ENCODE measurements around the gene HPGD. TPM values are rescaled to one million over a fixed set of nuclear protein-coding genes. Genes with fewer than 3 reads are reported as not detected.

Gene HPGD
- total and polyA plus RNA-seq, 7 experiments from 2014 or later, result 2.5 to 13.5 (median 6.3) TPM

GRCh38 chr4:174554231-174554728, 32.0 kb upstream of the HPGD start:
- Mint-ChIP-seq H3K27me3 (no peaks in the 10 kb centered on the region), H3K36me3 (no peaks in the 10 kb centered on the region), H3K4me1 (no peaks in the 10 kb centered on the region), H3K4me3 (no peak overlapping the region), H3K9me3 (peaks cover 0 to 5% (median 0%) of the 10 kb centered on the region in 11 donors), H3K27ac (no peak overlapping the region)
- Histone ChIP-seq H3K4me3 (ENCODE audit: low read length) (no peak overlapping the region), H3K27ac (ENCODE audit: low read depth, low read length) (no peak overlapping the region), H3K9me3 (ENCODE audit: control insufficient read depth in 2 of 3, low read length in 3 of 3) (no peaks in the 10 kb centered on the region), H3K36me3 (ENCODE audit: control insufficient read depth in 2 of 3, insufficient read depth in 3 of 3, low read length in 3 of 3) (no peaks in the 10 kb centered on the region), H3K4me1 (ENCODE audit: control insufficient read depth in 2 of 2, insufficient read depth in 2 of 2, low read length in 2 of 2) (no peaks in the 10 kb centered on the region), H3K27me3 (ENCODE audit: control insufficient read depth in 2 of 2, insufficient read depth in 2 of 2, low read length in 2 of 2) (no peaks in the 10 kb centered on the region)
- CTCF ChIA-PET, result no interaction called here
- ATAC-seq (no peak), DNase-seq (no peak)
- intact Hi-C loops (cut with micrococcal nuclease), result no loop called here
- POLR2A ChIA-PET, result no interaction called here

- Histone ChIP-seq H3K27me3 (ENCODE audit: control insufficient read depth in 2 of 2, insufficient read depth in 2 of 2, low read length in 2 of 2) (no peaks in the 10 kb centered on the region), H3K36me3 (ENCODE audit: control insufficient read depth in 2 of 3, insufficient read depth in 3 of 3, low read length in 3 of 3) (no peaks in the 10 kb centered on the region), H3K27ac (ENCODE audit: low read depth, low read length) (no peak overlapping the region), H3K4me3 (ENCODE audit: low read length) (no peak overlapping the region), H3K4me1 (ENCODE audit: control insufficient read depth in 2 of 2, insufficient read depth in 2 of 2, low read length in 2 of 2) (no peaks in the 10 kb centered on the region), H3K9me3 (ENCODE audit: control insufficient read depth in 2 of 3, low read length in 3 of 3) (no peaks in the 10 kb centered on the region)
- intact Hi-C loops (cut with micrococcal nuclease), result no loop called here
- no peak for ATAC-seq
- ChIA-PET POLR2A (no interaction called here), CTCF (no interaction called here)
- Mint-ChIP-seq H3K27me3 (no peaks in the 10 kb centered on the region), H3K27ac (no peak overlapping the region), H3K36me3 (no peaks in the 10 kb centered on the region), H3K9me3 (peaks cover 0 to 9% (median 1%) of the 10 kb centered on the region in 11 donors), H3K4me1 (no peaks in the 10 kb centered on the region), H3K4me3 (no peak overlapping the region)
- DNase-seq, result no peak
Observed at GRCh38 chr4:174553828-174554227, 31.5 kb upstream of the HPGD start.

GRCh38 chr4:174553031-174553430, 30.7 kb upstream of the HPGD start:
- CTCF ChIA-PET, result no interaction called here
- no peak overlapping the region for H3K27ac Mint-ChIP-seq
- no peaks in the 10 kb centered on the region for H3K4me1 Mint-ChIP-seq
- POLR2A ChIA-PET, result no interaction called here
- H3K4me3 Mint-ChIP-seq, result no peak overlapping the region
- H3K27me3 Mint-ChIP-seq, result no peaks in the 10 kb centered on the region
- ATAC-seq, result no peak
- DNase-seq, result no peak
- H3K36me3 ChIP-seq (ENCODE audit: control insufficient read depth in 2 of 3, insufficient read depth in 3 of 3, low read length in 3 of 3), result no peaks in the 10 kb centered on the region
- H3K9me3 Mint-ChIP-seq, result peaks cover 0 to 14% (median 4%) of the 10 kb centered on the region in 11 donors
- no peak overlapping the region for H3K4me3 ChIP-seq (ENCODE audit: low read length)
- H3K36me3 Mint-ChIP-seq, result peaks cover 0 to 2% (median 0%) of the 10 kb centered on the region in 5 donors
- intact Hi-C loops (cut with micrococcal nuclease), result no loop called here
- no peaks in the 10 kb centered on the region for H3K27me3 ChIP-seq (ENCODE audit: control insufficient read depth in 2 of 2, insufficient read depth in 2 of 2, low read length in 2 of 2)
- H3K27ac ChIP-seq (ENCODE audit: low read depth, low read length), result no peak overlapping the region
- H3K4me1 ChIP-seq (ENCODE audit: control insufficient read depth in 2 of 2, insufficient read depth in 2 of 2, low read length in 2 of 2), result no peaks in the 10 kb centered on the region
- no peaks in the 10 kb centered on the region for H3K9me3 ChIP-seq (ENCODE audit: control insufficient read depth in 2 of 3, low read length in 3 of 3)

GRCh38 chr4:174550541-174550940, 28.3 kb upstream of the HPGD start:
- DNase-seq (no peak), ATAC-seq (no peak)
- intact Hi-C loops (cut with micrococcal nuclease), result no loop called here
- no peaks in the 10 kb centered on the region for H3K4me1 ChIP-seq (ENCODE audit: control insufficient read depth in 2 of 2, insufficient read depth in 2 of 2, low read length in 2 of 2)
- Mint-ChIP-seq H3K4me3 (no peak overlapping the region), H3K9me3 (peaks cover 0 to 27% (median 8%) of the 10 kb centered on the region in 11 donors), H3K27ac (no peak overlapping the region), H3K4me1 (no peaks in the 10 kb centered on the region), H3K36me3 (peaks cover 0 to 4% (median 0%) of the 10 kb centered on the region in 5 donors), H3K27me3 (peaks cover 0 to 2% (median 0%) of the 10 kb centered on the region in 5 donors)
- CTCF ChIA-PET, result no interaction called here
- POLR2A ChIA-PET, result no interaction called here
- no peaks in the 10 kb centered on the region for H3K9me3 ChIP-seq (ENCODE audit: control insufficient read depth in 2 of 3, low read length in 3 of 3)
- no peaks in the 10 kb centered on the region for H3K36me3 ChIP-seq (ENCODE audit: control insufficient read depth in 2 of 3, insufficient read depth in 3 of 3, low read length in 3 of 3)
- no peaks in the 10 kb centered on the region for H3K27me3 ChIP-seq (ENCODE audit: control insufficient read depth in 2 of 2, insufficient read depth in 2 of 2, low read length in 2 of 2)
- H3K4me3 ChIP-seq (ENCODE audit: low read length), result no peak overlapping the region
- no peak overlapping the region for H3K27ac ChIP-seq (ENCODE audit: low read depth, low read length)

- Histone ChIP-seq H3K9me3 (ENCODE audit: control insufficient read depth in 2 of 3, low read length in 3 of 3) (no peaks in the 10 kb centered on the region), H3K36me3 (ENCODE audit: control insufficient read depth in 2 of 3, insufficient read depth in 3 of 3, low read length in 3 of 3) (no peaks in the 10 kb centered on the region), H3K4me1 (ENCODE audit: control insufficient read depth in 2 of 2, insufficient read depth in 2 of 2, low read length in 2 of 2) (no peaks in the 10 kb centered on the region), H3K27ac (ENCODE audit: low read depth, low read length) (no peak overlapping the region), H3K27me3 (ENCODE audit: control insufficient read depth in 2 of 2, insufficient read depth in 2 of 2, low read length in 2 of 2) (no peaks in the 10 kb centered on the region), H3K4me3 (ENCODE audit: low read length) (no peak overlapping the region)
- intact Hi-C loops (cut with micrococcal nuclease), result no loop called here
- DNase-seq, result no peak
- Mint-ChIP-seq H3K4me1 (no peaks in the 10 kb centered on the region), H3K27me3 (peaks cover 0 to 2% (median 0%) of the 10 kb centered on the region in 5 donors), H3K9me3 (peaks cover 0 to 27% (median 6%) of the 10 kb centered on the region in 11 donors), H3K27ac (no peak overlapping the region), H3K4me3 (no peak overlapping the region), H3K36me3 (peaks cover 0 to 4% (median 0%) of the 10 kb centered on the region in 5 donors)
- ATAC-seq, result no peak
- ChIA-PET POLR2A (no interaction called here), CTCF (no interaction called here)
Observed at GRCh38 chr4:174549721-174550120, 27.4 kb upstream of the HPGD start.

GRCh38 chr4:174545268-174545667, 23.0 kb upstream of the HPGD start:
- Mint-ChIP-seq H3K4me1 (no peaks in the 10 kb centered on the region), H3K27ac (no peak overlapping the region), H3K4me3 (no peak overlapping the region), H3K36me3 (peaks cover 0 to 4% (median 0%) of the 10 kb centered on the region in 5 donors), H3K9me3 (peaks cover 0 to 32% (median 7%) of the 10 kb centered on the region in 11 donors), H3K27me3 (peaks cover 0 to 2% (median 0%) of the 10 kb centered on the region in 5 donors)
- intact Hi-C loops (cut with micrococcal nuclease), result no loop called here
- ChIA-PET CTCF (no interaction called here), POLR2A (no interaction called here)
- ATAC-seq (no peak), DNase-seq (no peak)
- Histone ChIP-seq H3K4me1 (ENCODE audit: control insufficient read depth in 2 of 2, insufficient read depth in 2 of 2, low read length in 2 of 2) (no peaks in the 10 kb centered on the region), H3K27ac (ENCODE audit: low read depth, low read length) (no peak overlapping the region), H3K36me3 (ENCODE audit: control insufficient read depth in 2 of 3, insufficient read depth in 3 of 3, low read length in 3 of 3) (no peaks in the 10 kb centered on the region), H3K9me3 (ENCODE audit: control insufficient read depth in 2 of 3, low read length in 3 of 3) (no peaks in the 10 kb centered on the region), H3K27me3 (ENCODE audit: control insufficient read depth in 2 of 2, insufficient read depth in 2 of 2, low read length in 2 of 2) (no peaks in the 10 kb centered on the region), H3K4me3 (ENCODE audit: low read length) (no peak overlapping the region)

GRCh38 chr4:174544496-174544895, 22.2 kb upstream of the HPGD start:
- Mint-ChIP-seq H3K4me3 (no peak overlapping the region), H3K27me3 (peaks cover 0 to 2% (median 0%) of the 10 kb centered on the region in 5 donors), H3K27ac (no peak overlapping the region), H3K36me3 (peaks cover 0 to 4% (median 0%) of the 10 kb centered on the region in 5 donors), H3K4me1 (peaks cover 0 to 4% (median 0%) of the 10 kb centered on the region in 7 donors), H3K9me3 (peaks cover 0 to 32% (median 7%) of the 10 kb centered on the region in 11 donors)
- intact Hi-C loops (cut with micrococcal nuclease), result no loop called here
- H3K4me3 ChIP-seq (ENCODE audit: low read length), result no peak overlapping the region
- ChIA-PET CTCF (no interaction called here), POLR2A (no interaction called here)
- H3K9me3 ChIP-seq (ENCODE audit: control insufficient read depth in 2 of 3, low read length in 3 of 3), result no peaks in the 10 kb centered on the region
- H3K27ac ChIP-seq (ENCODE audit: low read depth, low read length), result no peak overlapping the region
- no peaks in the 10 kb centered on the region for H3K27me3 ChIP-seq (ENCODE audit: control insufficient read depth in 2 of 2, insufficient read depth in 2 of 2, low read length in 2 of 2)
- no peaks in the 10 kb centered on the region for H3K4me1 ChIP-seq (ENCODE audit: control insufficient read depth in 2 of 2, insufficient read depth in 2 of 2, low read length in 2 of 2)
- ATAC-seq, result no peak
- no peaks in the 10 kb centered on the region for H3K36me3 ChIP-seq (ENCODE audit: control insufficient read depth in 2 of 3, insufficient read depth in 3 of 3, low read length in 3 of 3)
- DNase-seq, result no peak

Measured in naive thymus-derived CD4-positive, alpha-beta T cell (primary cell).